HG03064 (cell line): Measurements from ENCODE around the gene TECTA.

Experiments used
- ATAC-seq: cut with Tn5 transposase; IDR thresholded peaks from one replicate; pipeline ENCODE4 v1.9.1; 2021; ENCODE audit warnings: low read depth; ENCODE audit not compliant: unreplicated experiment

The TECTA gene

DNA sequence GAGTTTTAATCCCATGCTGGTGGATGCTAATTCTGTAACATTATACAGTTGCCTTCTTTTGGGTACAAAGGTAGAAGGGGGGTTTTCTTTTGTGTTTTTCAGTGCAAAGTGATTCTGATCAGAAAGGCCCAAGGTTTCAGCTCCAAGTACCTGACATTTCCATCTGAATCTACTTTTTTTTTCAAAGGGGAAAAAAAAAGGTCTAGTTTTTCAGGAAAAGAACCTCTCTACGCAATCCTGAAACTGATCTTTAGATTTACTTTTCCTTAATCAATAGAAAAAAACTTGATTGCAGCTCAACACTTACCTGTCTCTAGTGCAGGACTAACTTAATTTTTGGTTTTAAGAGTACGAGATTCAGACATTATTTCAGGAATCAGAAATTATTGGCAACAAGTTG, at the start of gene TECTA:
Gene TECTA, plus strand, starts transcription at position 301 of the 400 bp plus-strand sequence. CDS start 1,423 bp downstream, outside the sequence.
- ATAC-seq, result no peak

DNA sequence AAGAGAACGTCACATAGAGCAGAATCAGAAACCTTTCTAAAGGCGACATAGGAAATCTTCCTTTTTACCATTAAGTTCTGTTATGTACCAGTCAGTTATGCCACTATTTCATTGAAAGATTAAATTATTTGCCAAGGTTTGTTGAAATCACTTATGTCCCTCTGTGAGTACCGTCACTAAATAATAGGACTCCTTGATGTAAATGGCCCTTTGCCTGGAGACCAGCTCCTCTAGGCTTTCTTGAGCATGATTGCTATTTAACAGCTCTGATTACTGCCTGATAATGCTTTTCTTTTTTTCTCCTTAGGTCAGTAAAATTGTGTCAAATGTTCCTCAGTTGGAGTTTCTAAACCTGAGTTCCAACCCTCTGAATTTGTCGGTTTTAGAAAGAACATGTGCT, 47.8 kb upstream of the TECTA start:
- no peak for ATAC-seq

GRCh38 chr11:121054266-121054665, 46.8 kb upstream of the TECTA start:
- no peak for ATAC-seq

DNA sequence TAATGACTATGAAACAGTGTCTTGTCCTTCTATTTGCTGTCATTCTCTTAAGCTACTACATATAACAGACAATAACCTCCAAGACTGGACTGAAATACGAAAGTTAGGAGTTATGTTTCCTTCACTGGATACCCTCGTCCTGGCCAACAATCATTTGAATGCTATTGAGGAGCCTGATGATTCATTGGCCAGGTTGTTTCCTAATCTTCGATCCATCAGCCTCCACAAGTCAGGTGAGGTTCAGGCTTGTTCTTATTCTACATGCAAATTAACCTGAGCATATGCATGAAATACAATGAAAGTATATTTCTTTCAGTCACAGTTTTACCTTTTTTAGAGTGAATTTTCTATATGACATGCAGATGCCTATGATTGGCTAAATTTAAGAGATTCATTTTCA, 46.0 kb upstream of the TECTA start:
- no peak for ATAC-seq

DNA sequence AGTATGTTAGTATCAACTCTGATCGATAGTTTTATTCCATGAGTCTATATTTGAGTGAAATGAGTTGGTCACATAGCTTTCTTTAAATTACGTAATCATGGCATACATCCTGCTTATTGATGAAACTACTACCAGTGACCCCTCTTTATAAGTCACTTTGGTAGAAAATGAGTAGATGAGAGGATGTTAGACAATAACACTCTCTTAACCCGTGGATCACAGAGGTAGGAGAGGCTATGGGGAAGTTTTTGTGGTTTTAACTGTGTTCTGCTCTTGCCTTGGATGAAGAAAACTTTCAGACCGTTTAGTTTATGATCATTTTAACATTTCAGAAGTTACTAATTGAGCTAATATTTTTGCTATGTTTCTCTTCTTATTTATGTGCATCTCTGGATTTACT, 43.1 kb upstream of the TECTA start:
- no peak for ATAC-seq

- ATAC-seq, result no peak
Observed at GRCh38 chr11:121058941-121059340, 42.1 kb upstream of the TECTA start.

- ATAC-seq, result peak; percentile 98
Observed at GRCh38 chr11:121059605-121060004, 41.4 kb upstream of the TECTA start.

DNA sequence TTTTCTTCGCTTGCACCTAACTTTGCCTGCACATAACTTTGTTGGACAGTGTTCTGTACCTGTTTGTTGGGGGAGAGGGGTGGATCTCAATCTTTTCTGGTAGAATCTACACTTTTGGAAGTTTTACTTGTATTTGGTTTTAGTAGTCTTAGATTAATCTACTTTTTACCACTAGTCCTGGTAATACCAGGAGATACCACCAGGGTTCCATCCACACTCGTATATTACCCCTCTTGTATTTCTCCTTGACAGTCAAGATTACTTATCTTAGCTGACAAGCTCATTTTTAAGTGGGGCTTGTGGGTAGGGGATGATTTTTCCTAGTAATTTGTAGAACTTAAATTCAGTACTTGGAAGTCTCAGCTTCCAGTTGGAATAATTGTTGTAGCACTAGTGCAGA, 37.3 kb upstream of the TECTA start:
- ATAC-seq, result no peak

DNA sequence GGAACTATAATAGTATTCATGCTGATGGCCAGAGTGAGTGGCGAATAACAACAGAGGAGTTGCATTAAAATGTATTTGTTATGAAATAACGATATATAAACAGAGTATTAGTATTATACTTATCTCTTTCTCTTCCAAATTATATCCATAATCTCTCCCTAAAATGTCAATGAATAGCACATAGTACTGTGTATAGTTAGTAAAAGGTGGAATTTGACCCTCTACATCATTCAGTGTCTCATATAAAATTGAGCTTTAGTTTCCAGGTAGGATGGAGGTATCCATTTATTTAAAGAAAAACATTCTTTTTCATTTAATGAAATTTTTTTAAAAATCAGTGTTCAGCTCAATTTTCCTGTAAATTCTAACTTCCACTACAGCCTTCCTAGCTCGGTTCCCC, 34.4 kb upstream of the TECTA start:
- ATAC-seq, result no peak

DNA sequence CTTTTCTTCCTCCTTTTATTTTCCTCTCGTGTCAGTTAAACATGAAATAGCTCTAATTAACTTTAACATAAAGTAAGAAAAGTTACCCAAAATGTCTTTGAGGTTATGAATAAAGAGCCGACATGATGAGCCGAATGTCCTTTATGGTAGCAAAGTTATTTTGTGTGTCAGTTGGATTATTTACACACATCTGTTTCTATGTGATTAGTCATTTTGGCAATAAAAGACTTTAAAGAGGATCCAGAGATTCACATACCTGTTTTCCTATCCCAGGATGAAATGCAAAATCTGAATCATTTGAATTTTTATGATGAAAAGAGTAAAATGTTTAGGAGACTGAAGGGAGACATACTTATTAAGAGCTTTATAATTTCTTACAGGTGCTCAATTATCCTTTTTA, 34.0 kb upstream of the TECTA start:
- no peak for ATAC-seq

DNA sequence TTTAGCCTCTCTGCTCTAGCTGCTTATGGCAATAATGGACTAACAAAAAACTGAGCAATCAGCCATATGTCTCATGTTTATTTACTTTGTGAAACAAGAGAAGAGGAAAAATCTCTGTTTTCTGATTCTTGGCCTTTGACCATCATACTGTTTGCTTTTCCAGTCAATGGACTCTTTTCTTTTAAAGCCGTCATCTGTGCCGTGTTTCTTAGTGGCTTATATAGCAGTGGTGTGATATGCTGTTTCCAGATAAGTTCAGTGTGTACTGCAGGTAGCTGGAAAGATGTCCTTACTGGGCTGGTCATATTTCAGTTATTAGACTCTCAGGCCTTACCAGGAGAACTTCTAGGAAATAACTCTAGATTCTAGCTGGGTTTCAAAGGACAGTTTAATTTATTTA, 33.6 kb upstream of the TECTA start:
- no peak for ATAC-seq

- no peak for ATAC-seq
Observed at GRCh38 chr11:121067962-121068647, 32.9 kb upstream of the TECTA start.

- ATAC-seq, result no peak
Observed at GRCh38 chr11:121068787-121069186, 32.3 kb upstream of the TECTA start.

DNA sequence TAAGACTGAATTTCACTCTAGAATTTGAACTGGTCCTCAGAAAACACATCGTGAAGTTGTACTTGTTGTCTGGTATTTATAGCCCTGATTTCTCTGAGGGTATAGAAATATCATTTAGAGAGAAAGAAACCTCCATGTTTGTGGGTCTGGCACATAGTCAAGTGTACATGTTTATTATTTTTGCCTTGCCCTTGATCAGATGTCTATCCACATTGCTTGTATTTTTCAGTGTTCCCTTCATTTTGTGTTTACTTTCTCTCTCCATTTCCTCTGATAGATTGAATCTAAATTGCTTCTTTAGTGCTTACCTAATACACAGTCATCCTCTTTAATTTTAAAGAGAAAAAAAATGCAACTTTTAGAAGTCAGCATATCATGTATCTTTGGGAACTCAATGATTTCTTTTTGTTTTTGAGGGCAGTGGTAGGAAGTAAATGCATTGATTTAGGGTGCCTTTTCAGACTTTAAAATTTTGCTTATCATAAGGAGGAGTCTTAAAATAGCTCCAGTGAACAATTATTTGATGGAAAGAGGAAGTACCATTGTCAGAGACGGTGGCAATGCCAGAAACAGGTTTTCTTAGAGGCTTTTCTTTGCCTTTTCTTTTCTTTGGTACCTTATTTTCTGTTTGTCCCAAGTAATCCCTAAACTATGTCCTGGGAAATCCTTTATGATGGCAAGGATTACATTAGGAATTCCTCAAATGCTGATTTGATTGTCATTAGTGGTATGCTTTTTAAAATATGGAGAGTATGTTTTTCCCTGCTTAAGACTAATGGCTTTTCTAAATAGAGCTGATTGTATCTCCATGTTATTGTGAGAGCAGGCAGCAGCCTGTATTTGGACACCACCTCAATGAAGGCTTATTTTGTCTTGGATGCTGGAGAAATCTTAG, 29.8 kb upstream of the TECTA start:
- no peak for ATAC-seq

- ATAC-seq, result no peak
Observed at GRCh38 chr11:121071846-121072450, 29.1 kb upstream of the TECTA start.

DNA sequence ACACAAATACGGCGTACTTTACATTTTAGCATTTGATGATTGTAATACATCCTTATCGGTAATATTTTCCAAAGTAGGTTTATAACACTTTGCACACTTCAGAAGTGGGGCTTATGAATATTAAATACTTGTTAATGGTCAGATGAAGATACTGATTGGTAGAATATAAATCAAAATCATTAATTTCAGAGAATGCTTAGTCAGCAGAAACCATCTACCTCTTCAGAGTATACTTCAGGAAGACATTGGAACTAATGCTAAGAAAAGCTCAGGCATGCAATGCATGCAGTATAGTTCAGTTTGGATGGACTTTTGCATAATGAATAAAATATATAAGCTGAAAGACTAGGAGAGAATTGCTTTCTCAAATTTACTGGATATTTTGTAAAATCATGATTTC, 19.7 kb upstream of the TECTA start:
- ATAC-seq, result no peak

DNA sequence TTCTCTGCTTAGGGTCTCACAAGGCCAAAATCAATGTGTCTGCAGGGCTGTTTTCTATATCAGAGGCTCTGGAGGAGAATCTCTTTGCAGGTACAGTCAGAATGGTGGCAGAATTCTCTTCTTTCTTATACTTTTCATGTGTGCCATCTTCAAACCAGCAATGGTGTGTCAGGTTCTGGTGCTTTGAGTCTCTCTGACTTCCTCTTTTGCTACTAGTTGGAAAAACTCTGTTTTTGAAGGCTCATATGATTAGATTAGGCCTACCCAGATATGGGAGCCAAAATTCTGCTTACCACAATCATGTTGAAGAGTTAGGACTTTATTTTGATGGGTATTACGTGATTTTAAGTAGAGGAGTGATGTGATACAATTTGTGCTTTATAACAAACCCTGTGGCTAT, 18.8 kb upstream of the TECTA start:
- ATAC-seq, result no peak

DNA sequence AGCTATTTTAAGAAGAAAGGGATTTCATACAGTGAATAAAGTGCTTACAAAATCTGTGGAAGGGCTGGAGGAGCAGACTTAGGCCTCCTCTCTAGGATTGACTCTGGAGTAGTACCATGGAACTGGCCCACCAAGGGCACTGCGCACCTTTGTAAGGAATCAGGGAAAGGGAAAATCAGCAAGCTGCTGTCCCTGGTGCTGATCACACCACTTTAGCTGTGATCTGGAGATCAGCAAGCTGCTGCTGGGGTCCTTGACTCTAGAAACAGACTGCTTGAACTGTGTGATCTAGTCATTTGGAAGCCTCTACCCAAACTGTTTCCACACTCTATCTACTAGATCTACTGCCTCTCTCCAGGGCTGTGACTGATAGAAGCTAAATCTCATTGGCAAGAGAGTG, 18.4 kb upstream of the TECTA start:
- ATAC-seq, result no peak

- no peak for ATAC-seq
Observed at GRCh38 chr11:121086866-121087265, 14.2 kb upstream of the TECTA start.

- ATAC-seq, result no peak
Observed at GRCh38 chr11:121089566-121089965, 11.5 kb upstream of the TECTA start.

- no peak for ATAC-seq
Observed at GRCh38 chr11:121090145-121090721, 10.8 kb upstream of the TECTA start.
